H9 (cell line): ENCODE results near the gene ZNF774. TPM values are rescaled to one million over a fixed set of nuclear protein-coding genes. Genes with fewer than 3 reads are reported as not detected.

Experiments used
- DNase-seq: peaks from one replicate; pipeline ENCODE4 v3.0.0-alpha.2; 2017
- H2AFZ ChIP-seq: one replicate; pipeline ENCODE4 v1.6.1; 2013; ENCODE audit warnings: mild to moderate bottlenecking, low read length, control low read depth, moderate library complexity
- H2AK5ac ChIP-seq: 2 replicates; pipeline ENCODE4 v1.6.1; 2013; ENCODE audit warnings: low read length, control low read depth, mixed read lengths; ENCODE audit not compliant: insufficient read length
- H2BK120ac ChIP-seq: one replicate; pipeline ENCODE4 v1.6.1; 2013; ENCODE audit warnings: low read depth, mild to moderate bottlenecking, low read length, control low read depth, inconsistent platforms; ENCODE audit not compliant: poor library complexity, severe bottlenecking
- H2BK12ac ChIP-seq: 2 replicates; pipeline ENCODE4 v1.6.1; 2013; ENCODE audit warnings: low read length, control low read depth, mixed read lengths, low read depth; ENCODE audit not compliant: insufficient read length
- H2BK15ac ChIP-seq: 2 replicates; pipeline ENCODE4 v1.6.1; 2013; ENCODE audit warnings: low read depth, low read length, control low read depth
- H2BK20ac ChIP-seq: one replicate; pipeline ENCODE4 v1.6.1; 2013; ENCODE audit warnings: low read depth, mild to moderate bottlenecking, low read length, control low read depth, inconsistent platforms; ENCODE audit not compliant: poor library complexity, severe bottlenecking
- H2BK5ac ChIP-seq: 2 replicates; pipeline ENCODE4 v1.6.1; 2013; ENCODE audit warnings: low read length, control low read depth, mixed read lengths; ENCODE audit not compliant: insufficient read length
- H3K14ac ChIP-seq: 2 replicates; pipeline ENCODE4 v1.6.1; 2013; ENCODE audit warnings: low read length, control low read depth; ENCODE audit not compliant: insufficient read depth
- H3K18ac ChIP-seq: 2 replicates; pipeline ENCODE4 v1.6.1; 2013; ENCODE audit warnings: low read depth, mild to moderate bottlenecking, mixed read lengths, low read length, control low read depth; ENCODE audit not compliant: insufficient read length
- H3K23ac ChIP-seq: 2 replicates; pipeline ENCODE4 v1.6.1; 2013; ENCODE audit warnings: low read length, control low read depth, mixed read lengths, low read depth; ENCODE audit not compliant: insufficient read length
- H3K23me2 ChIP-seq: 2 replicates; pipeline ENCODE4 v1.6.1; 2013; ENCODE audit warnings: low read depth, mild to moderate bottlenecking, mixed read lengths, low read length, control low read depth; ENCODE audit not compliant: insufficient read length, poor library complexity, severe bottlenecking
- H3K27ac ChIP-seq: 2 replicates; pipeline ENCODE4 v1.5.1; 2013; ENCODE audit warnings: low read length, control low read depth, mixed read lengths, low read depth; ENCODE audit not compliant: insufficient read length
- H3K27me3 ChIP-seq: 2 replicates; pipeline ENCODE4 v1.6.1; 2013; ENCODE audit warnings: low read length, control low read depth, inconsistent platforms; ENCODE audit not compliant: insufficient read depth
- H3K4ac ChIP-seq: 2 replicates; pipeline ENCODE4 v1.6.1; 2013; ENCODE audit warnings: low read depth, mild to moderate bottlenecking, control low read depth, inconsistent platforms, low read length, moderate library complexity
- H3K4me1 ChIP-seq: 2 replicates; pipeline ENCODE4 v1.6.1; 2013; ENCODE audit warnings: low read length, control low read depth, inconsistent platforms; ENCODE audit not compliant: insufficient read depth
- H3K4me2 ChIP-seq: 2 replicates; pipeline ENCODE4 v1.6.1; 2013; ENCODE audit warnings: low read length, control low read depth, mixed read lengths; ENCODE audit not compliant: insufficient read length, insufficient read depth
- H3K56ac ChIP-seq: 2 replicates; pipeline ENCODE4 v1.6.1; 2013; ENCODE audit warnings: low read depth, mild to moderate bottlenecking, mixed read lengths, low read length, control low read depth; ENCODE audit not compliant: insufficient read length
- H3K79me1 ChIP-seq: 2 replicates; pipeline ENCODE4 v1.6.1; 2013; ENCODE audit warnings: low read depth, mild to moderate bottlenecking, moderate library complexity, low read length, control low read depth, inconsistent platforms; ENCODE audit not compliant: insufficient read depth, poor library complexity, severe bottlenecking
- H3K79me2 ChIP-seq: 2 replicates; pipeline ENCODE4 v1.6.1; 2013; ENCODE audit warnings: low read length, control low read depth, inconsistent platforms; ENCODE audit not compliant: insufficient read depth
- H3K9ac ChIP-seq: 2 replicates; pipeline ENCODE4 v1.6.1; 2013; ENCODE audit warnings: low read length, control low read depth, mixed read lengths; ENCODE audit not compliant: insufficient read length; ENCODE audit errors: extremely low read depth
- H3K9me3 ChIP-seq: one replicate; pipeline ENCODE4 v1.6.1; 2013; ENCODE audit warnings: low read depth, low read length, inconsistent platforms; ENCODE audit not compliant: control insufficient read depth
- H3T11ph ChIP-seq: one replicate; pipeline ENCODE4 v1.6.1; 2013; ENCODE audit warnings: mild to moderate bottlenecking, low read length, control low read depth, inconsistent platforms
- H4K20me1 ChIP-seq: one replicate; pipeline ENCODE4 v1.6.1; 2013; ENCODE audit not compliant: control insufficient read depth, insufficient read length, insufficient read depth
- H4K5ac ChIP-seq: 2 replicates; pipeline ENCODE4 v1.6.1; 2013; ENCODE audit warnings: low read depth, mild to moderate bottlenecking, mixed read lengths, low read length, control low read depth; ENCODE audit not compliant: insufficient read length
- H4K8ac ChIP-seq: replicated peaks from 2 replicates; pipeline ENCODE4 v1.6.1; 2013; ENCODE audit warnings: low read length, control low read depth, mixed read lengths, low read depth; ENCODE audit not compliant: insufficient read length
- H4K91ac ChIP-seq: 2 replicates; pipeline ENCODE4 v1.6.1; 2013; ENCODE audit warnings: low read depth, mild to moderate bottlenecking, moderate library complexity, mixed read lengths, low read length, control low read depth; ENCODE audit not compliant: insufficient read length
- H3K27ac Mint-ChIP-seq, 3 experiments: 2 replicates in 2 of 3; 3 replicates in 1 of 3; pipeline ENCODE4 v1.8.0; 2020 to 2021; ENCODE audit warnings: mixed read lengths in 3 of 3, mild to moderate bottlenecking in 1 of 3, moderate library complexity in 1 of 3
- H3K27me3 Mint-ChIP-seq: 2 replicates; pipeline ENCODE4 v1.8.0; 2021; ENCODE audit warnings: low read depth, mild to moderate bottlenecking, moderate library complexity, mixed read lengths
- H3K36me3 Mint-ChIP-seq, 3 experiments: 2 replicates in 2 of 3; 3 replicates in 1 of 3; pipeline ENCODE4 v1.8.0; 2020 to 2021; ENCODE audit warnings: low read depth in 3 of 3, mixed read lengths in 3 of 3; ENCODE audit not compliant: insufficient read depth in 1 of 3
- H3K4me1 Mint-ChIP-seq, 2 experiments: 2 replicates each; pipeline ENCODE4 v1.8.0; 2020; ENCODE audit warnings: mixed read lengths in 2 of 2
- H3K4me3 Mint-ChIP-seq, 2 experiments: 2 replicates in 1 of 2; 3 replicates in 1 of 2; pipeline ENCODE4 v1.8.0; 2020 to 2021; ENCODE audit warnings: mild to moderate bottlenecking in 2 of 2, mixed read lengths in 2 of 2, moderate library complexity in 1 of 2
- H3K9me3 Mint-ChIP-seq, 2 experiments: 2 replicates in 1 of 2; 3 replicates in 1 of 2; pipeline ENCODE4 v1.8.0; 2020; ENCODE audit warnings: mild to moderate bottlenecking in 2 of 2, mixed read lengths in 2 of 2, moderate library complexity in 1 of 2
- WGBS: extraction: QIAGEN DNeasy Blood & Tissue Kit; methylation state at CpG from one replicate; pipeline ENCODE4 v1.1.7; 2013; ENCODE audit warnings: missing lambda C conversion rate, low lambda C conversion rate, mixed read lengths; ENCODE audit not compliant: insufficient read length; ENCODE audit errors: extremely low coverage; 5-methylcytosine and 5-hydroxymethylcytosine counted together
- total RNA-seq: library from RNA; stranded (reverse); gene quantifications from 2 replicates; pipeline ENCODE4 v1.2.1, GENCODE V29; 2021
- TF ChIP-seq, protein P1 (sequence below): fragments of 200-600 bp; sonication (generic); conservative IDR thresholded peaks from 3 replicates; pipeline ENCODE4 v1.8.0; 2021; ENCODE audit warnings: antibody characterized with exemption, mild to moderate bottlenecking

ZNF774 gene
- total RNA-seq, 1 experiment from 2014 or later = 2.5 TPM

DNA sequence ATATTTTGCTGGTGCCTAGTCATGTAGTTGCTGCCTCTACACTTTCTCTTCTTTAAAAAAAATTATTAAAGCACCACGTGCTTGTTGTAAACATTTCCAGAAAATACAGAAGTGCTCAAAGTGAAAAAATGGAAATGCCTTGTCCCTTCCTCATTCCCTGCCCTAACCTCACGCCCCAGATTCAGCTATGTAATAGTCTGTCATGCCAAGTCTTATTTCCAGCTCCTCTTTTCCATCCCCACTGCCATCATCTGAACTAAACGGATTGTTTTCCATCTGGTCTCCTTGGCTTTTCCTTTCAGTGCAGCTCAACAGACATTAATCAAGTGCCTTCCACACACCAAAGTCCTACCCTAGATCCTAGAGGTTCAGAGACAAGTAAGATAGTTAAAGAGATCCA is 15.5 kb downstream of the ZNF774 start:
- Histone ChIP-seq H3K79me2 (no peaks in the 10 kb centered on the region), H3K4me2 (no peak overlapping the region), H4K8ac (no peak overlapping the region), H2AFZ (no peak overlapping the region), H2BK5ac (no peak overlapping the region), H3K27me3 (no peaks in the 10 kb centered on the region), H3K9ac (no peak overlapping the region), H3K18ac (no peak overlapping the region), H2BK120ac (no peak overlapping the region), H3K27ac (no peak overlapping the region), H3K79me1 (no peaks in the 10 kb centered on the region), H2BK12ac (no peak overlapping the region), H2BK20ac (no peak overlapping the region), H3K4me1 (no peaks in the 10 kb centered on the region; the same call in 1 of the 2 replicates), H3K23me2 (peaks cover 3% of the 10 kb centered on the region), H2BK15ac (no peak overlapping the region), H3K4ac (no peak overlapping the region), H3K56ac (no peak overlapping the region), H4K20me1 (no peaks in the 10 kb centered on the region), H3K23ac (no peak overlapping the region), H4K91ac (no peak overlapping the region), H3K9me3 (no peaks in the 10 kb centered on the region), H3T11ph (no peak overlapping the region), H2AK5ac (no peak overlapping the region), H3K14ac (no peak overlapping the region), H4K5ac (no peak overlapping the region)
- no peak overlapping the region for H3K4me3 Mint-ChIP-seq
- no peaks in the 10 kb centered on the region for H3K9me3 Mint-ChIP-seq
- WGBS = no CpG with 5 or more reads among the region's 3 CpGs
- H3K27me3 Mint-ChIP-seq = no peaks in the 10 kb centered on the region
- TF ChIP-seq, protein P1, sequence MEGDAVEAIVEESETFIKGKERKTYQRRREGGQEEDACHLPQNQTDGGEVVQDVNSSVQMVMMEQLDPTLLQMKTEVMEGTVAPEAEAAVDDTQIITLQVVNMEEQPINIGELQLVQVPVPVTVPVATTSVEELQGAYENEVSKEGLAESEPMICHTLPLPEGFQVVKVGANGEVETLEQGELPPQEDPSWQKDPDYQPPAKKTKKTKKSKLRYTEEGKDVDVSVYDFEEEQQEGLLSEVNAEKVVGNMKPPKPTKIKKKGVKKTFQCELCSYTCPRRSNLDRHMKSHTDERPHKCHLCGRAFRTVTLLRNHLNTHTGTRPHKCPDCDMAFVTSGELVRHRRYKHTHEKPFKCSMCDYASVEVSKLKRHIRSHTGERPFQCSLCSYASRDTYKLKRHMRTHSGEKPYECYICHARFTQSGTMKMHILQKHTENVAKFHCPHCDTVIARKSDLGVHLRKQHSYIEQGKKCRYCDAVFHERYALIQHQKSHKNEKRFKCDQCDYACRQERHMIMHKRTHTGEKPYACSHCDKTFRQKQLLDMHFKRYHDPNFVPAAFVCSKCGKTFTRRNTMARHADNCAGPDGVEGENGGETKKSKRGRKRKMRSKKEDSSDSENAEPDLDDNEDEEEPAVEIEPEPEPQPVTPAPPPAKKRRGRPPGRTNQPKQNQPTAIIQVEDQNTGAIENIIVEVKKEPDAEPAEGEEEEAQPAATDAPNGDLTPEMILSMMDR = no peak
- peaks cover 12 to 13% of the 10 kb centered on the region in 2 experiments for H3K4me1 Mint-ChIP-seq
- DNase-seq = no peak
- no peaks in the 10 kb centered on the region; a peak in 1 of 7 replicates for H3K36me3 Mint-ChIP-seq
- H3K27ac Mint-ChIP-seq = no peak overlapping the region; a peak in 1 of 7 replicates
